GM18499 (cell line): ENCODE data around the gene MYO6.
"Not testable (repeated sequence)": the region's sequence is repeated elsewhere in the genome, so short reads cannot be mapped to it uniquely, and the experiment has no call there.

Source experiments
- ATAC-seq: cut with Tn5 transposase; IDR thresholded peaks from one replicate; pipeline ENCODE4 v1.9.1; 2021; ENCODE audit warnings: moderate number of reproducible peaks; ENCODE audit not compliant: insufficient read depth, unreplicated experiment

The MYO6 gene

GRCh38 chr6:75874224-75874623 is 125.2 kb downstream of the MYO6 start:
- ATAC-seq: no peak

GRCh38 chr6:75876152-75876551 is 127.1 kb downstream of the MYO6 start:
- no peak for ATAC-seq

GRCh38 chr6:75880305-75880704 is 131.3 kb downstream of the MYO6 start:
- no peak for ATAC-seq

GRCh38 chr6:75882734-75883133 is 133.7 kb downstream of the MYO6 start:
- ATAC-seq: no peak

GRCh38 chr6:75884822-75885221 is 135.8 kb downstream of the MYO6 start:
- no peak for ATAC-seq

GRCh38 chr6:75892384-75892783 is 143.3 kb downstream of the MYO6 start:
- no peak for ATAC-seq

GRCh38 chr6:75893058-75893775 is 144.2 kb downstream of the MYO6 start:
- ATAC-seq: peak; percentile 67

GRCh38 chr6:75893776-75894152 is 144.7 kb downstream of the MYO6 start:
- ATAC-seq: no peak

GRCh38 chr6:75896526-75896925 is 147.5 kb downstream of the MYO6 start:
- no peak for ATAC-seq

GRCh38 chr6:75900216-75900615 is 151.2 kb downstream of the MYO6 start:
- ATAC-seq: not testable (repeated sequence)

GRCh38 chr6:75905129-75905528 is 156.1 kb downstream of the MYO6 start:
- ATAC-seq: not testable (repeated sequence)

GRCh38 chr6:75906871-75907270 is 157.8 kb downstream of the MYO6 start:
- no peak for ATAC-seq

GRCh38 chr6:75907444-75907843 is 158.4 kb downstream of the MYO6 start:
- ATAC-seq: no peak

GRCh38 chr6:75913040-75913439 is 164.0 kb downstream of the MYO6 start:
- ATAC-seq: no peak

GRCh38 chr6:75922226-75922625 is 173.2 kb downstream of the MYO6 start:
- no peak for ATAC-seq

GRCh38 chr6:75926293-75927168 is 177.5 kb downstream of the MYO6 start:
- ATAC-seq: peak; percentile 48

GRCh38 chr6:75931011-75931680 is 182.1 kb downstream of the MYO6 start:
- no peak for ATAC-seq

GRCh38 chr6:75932067-75932466 is 183.0 kb downstream of the MYO6 start:
- no peak for ATAC-seq

GRCh38 chr6:75933387-75933975 is 184.4 kb downstream of the MYO6 start:
- ATAC-seq: no peak

GRCh38 chr6:75934643-75935472 is 185.8 kb downstream of the MYO6 start:
- no peak for ATAC-seq
